H9 (cell line): Measurements from ENCODE around the gene CDH13. TPM values are rescaled to one million over a fixed set of nuclear protein-coding genes. Genes with fewer than 3 reads are reported as not detected.

ENCODE experiments used
- DNase-seq: peaks from one replicate; pipeline ENCODE4 v3.0.0-alpha.2; 2017
- H2AFZ ChIP-seq: one replicate; pipeline ENCODE4 v1.6.1; 2013; ENCODE audit warnings: mild to moderate bottlenecking, low read length, control low read depth, moderate library complexity
- H2AK5ac ChIP-seq: 2 replicates; pipeline ENCODE4 v1.6.1; 2013; ENCODE audit warnings: low read length, control low read depth, mixed read lengths; ENCODE audit not compliant: insufficient read length
- H2BK120ac ChIP-seq: one replicate; pipeline ENCODE4 v1.6.1; 2013; ENCODE audit warnings: low read depth, mild to moderate bottlenecking, low read length, control low read depth, inconsistent platforms; ENCODE audit not compliant: poor library complexity, severe bottlenecking
- H2BK12ac ChIP-seq: 2 replicates; pipeline ENCODE4 v1.6.1; 2013; ENCODE audit warnings: low read length, control low read depth, mixed read lengths, low read depth; ENCODE audit not compliant: insufficient read length
- H2BK15ac ChIP-seq: 2 replicates; pipeline ENCODE4 v1.6.1; 2013; ENCODE audit warnings: low read depth, low read length, control low read depth
- H2BK20ac ChIP-seq: one replicate; pipeline ENCODE4 v1.6.1; 2013; ENCODE audit warnings: low read depth, mild to moderate bottlenecking, low read length, control low read depth, inconsistent platforms; ENCODE audit not compliant: poor library complexity, severe bottlenecking
- H2BK5ac ChIP-seq: 2 replicates; pipeline ENCODE4 v1.6.1; 2013; ENCODE audit warnings: low read length, control low read depth, mixed read lengths; ENCODE audit not compliant: insufficient read length
- H3K14ac ChIP-seq: 2 replicates; pipeline ENCODE4 v1.6.1; 2013; ENCODE audit warnings: low read length, control low read depth; ENCODE audit not compliant: insufficient read depth
- H3K18ac ChIP-seq: 2 replicates; pipeline ENCODE4 v1.6.1; 2013; ENCODE audit warnings: low read depth, mild to moderate bottlenecking, mixed read lengths, low read length, control low read depth; ENCODE audit not compliant: insufficient read length
- H3K23ac ChIP-seq: 2 replicates; pipeline ENCODE4 v1.6.1; 2013; ENCODE audit warnings: low read length, control low read depth, mixed read lengths, low read depth; ENCODE audit not compliant: insufficient read length
- H3K23me2 ChIP-seq: 2 replicates; pipeline ENCODE4 v1.6.1; 2013; ENCODE audit warnings: low read depth, mild to moderate bottlenecking, mixed read lengths, low read length, control low read depth; ENCODE audit not compliant: insufficient read length, poor library complexity, severe bottlenecking
- H3K27ac ChIP-seq: 2 replicates; pipeline ENCODE4 v1.5.1; 2013; ENCODE audit warnings: low read length, control low read depth, mixed read lengths, low read depth; ENCODE audit not compliant: insufficient read length
- H3K27me3 ChIP-seq: 2 replicates; pipeline ENCODE4 v1.6.1; 2013; ENCODE audit warnings: low read length, control low read depth, inconsistent platforms; ENCODE audit not compliant: insufficient read depth
- H3K4ac ChIP-seq: 2 replicates; pipeline ENCODE4 v1.6.1; 2013; ENCODE audit warnings: low read depth, mild to moderate bottlenecking, control low read depth, inconsistent platforms, low read length, moderate library complexity
- H3K4me1 ChIP-seq: 2 replicates; pipeline ENCODE4 v1.6.1; 2013; ENCODE audit warnings: low read length, control low read depth, inconsistent platforms; ENCODE audit not compliant: insufficient read depth
- H3K4me2 ChIP-seq: 2 replicates; pipeline ENCODE4 v1.6.1; 2013; ENCODE audit warnings: low read length, control low read depth, mixed read lengths; ENCODE audit not compliant: insufficient read length, insufficient read depth
- H3K56ac ChIP-seq: 2 replicates; pipeline ENCODE4 v1.6.1; 2013; ENCODE audit warnings: low read depth, mild to moderate bottlenecking, mixed read lengths, low read length, control low read depth; ENCODE audit not compliant: insufficient read length
- H3K79me1 ChIP-seq: 2 replicates; pipeline ENCODE4 v1.6.1; 2013; ENCODE audit warnings: low read depth, mild to moderate bottlenecking, moderate library complexity, low read length, control low read depth, inconsistent platforms; ENCODE audit not compliant: insufficient read depth, poor library complexity, severe bottlenecking
- H3K79me2 ChIP-seq: 2 replicates; pipeline ENCODE4 v1.6.1; 2013; ENCODE audit warnings: low read length, control low read depth, inconsistent platforms; ENCODE audit not compliant: insufficient read depth
- H3K9ac ChIP-seq: 2 replicates; pipeline ENCODE4 v1.6.1; 2013; ENCODE audit warnings: low read length, control low read depth, mixed read lengths; ENCODE audit not compliant: insufficient read length; ENCODE audit errors: extremely low read depth
- H3K9me3 ChIP-seq: one replicate; pipeline ENCODE4 v1.6.1; 2013; ENCODE audit warnings: low read depth, low read length, inconsistent platforms; ENCODE audit not compliant: control insufficient read depth
- H3T11ph ChIP-seq: one replicate; pipeline ENCODE4 v1.6.1; 2013; ENCODE audit warnings: mild to moderate bottlenecking, low read length, control low read depth, inconsistent platforms
- H4K20me1 ChIP-seq: one replicate; pipeline ENCODE4 v1.6.1; 2013; ENCODE audit not compliant: control insufficient read depth, insufficient read length, insufficient read depth
- H4K5ac ChIP-seq: 2 replicates; pipeline ENCODE4 v1.6.1; 2013; ENCODE audit warnings: low read depth, mild to moderate bottlenecking, mixed read lengths, low read length, control low read depth; ENCODE audit not compliant: insufficient read length
- H4K8ac ChIP-seq: replicated peaks from 2 replicates; pipeline ENCODE4 v1.6.1; 2013; ENCODE audit warnings: low read length, control low read depth, mixed read lengths, low read depth; ENCODE audit not compliant: insufficient read length
- H4K91ac ChIP-seq: 2 replicates; pipeline ENCODE4 v1.6.1; 2013; ENCODE audit warnings: low read depth, mild to moderate bottlenecking, moderate library complexity, mixed read lengths, low read length, control low read depth; ENCODE audit not compliant: insufficient read length
- H3K27ac Mint-ChIP-seq, 3 experiments: 2 replicates in 2 of 3; 3 replicates in 1 of 3; pipeline ENCODE4 v1.8.0; 2020 to 2021; ENCODE audit warnings: mixed read lengths in 3 of 3, mild to moderate bottlenecking in 1 of 3, moderate library complexity in 1 of 3
- H3K27me3 Mint-ChIP-seq: 2 replicates; pipeline ENCODE4 v1.8.0; 2021; ENCODE audit warnings: low read depth, mild to moderate bottlenecking, moderate library complexity, mixed read lengths
- H3K36me3 Mint-ChIP-seq, 3 experiments: 2 replicates in 2 of 3; 3 replicates in 1 of 3; pipeline ENCODE4 v1.8.0; 2020 to 2021; ENCODE audit warnings: low read depth in 3 of 3, mixed read lengths in 3 of 3; ENCODE audit not compliant: insufficient read depth in 1 of 3
- H3K4me1 Mint-ChIP-seq, 2 experiments: 2 replicates each; pipeline ENCODE4 v1.8.0; 2020; ENCODE audit warnings: mixed read lengths in 2 of 2
- H3K4me3 Mint-ChIP-seq, 2 experiments: 2 replicates in 1 of 2; 3 replicates in 1 of 2; pipeline ENCODE4 v1.8.0; 2020 to 2021; ENCODE audit warnings: mild to moderate bottlenecking in 2 of 2, mixed read lengths in 2 of 2, moderate library complexity in 1 of 2
- H3K9me3 Mint-ChIP-seq, 2 experiments: 2 replicates in 1 of 2; 3 replicates in 1 of 2; pipeline ENCODE4 v1.8.0; 2020; ENCODE audit warnings: mild to moderate bottlenecking in 2 of 2, mixed read lengths in 2 of 2, moderate library complexity in 1 of 2
- WGBS: extraction: QIAGEN DNeasy Blood & Tissue Kit; methylation state at CpG from one replicate; pipeline ENCODE4 v1.1.7; 2013; ENCODE audit warnings: missing lambda C conversion rate, low lambda C conversion rate, mixed read lengths; ENCODE audit not compliant: insufficient read length; ENCODE audit errors: extremely low coverage; 5-methylcytosine and 5-hydroxymethylcytosine counted together
- total RNA-seq: library from RNA; stranded (reverse); gene quantifications from 2 replicates; pipeline ENCODE4 v1.2.1, GENCODE V29; 2021
- TF ChIP-seq, protein P1 (sequence below): fragments of 200-600 bp; sonication (generic); conservative IDR thresholded peaks from 3 replicates; pipeline ENCODE4 v1.8.0; 2021; ENCODE audit warnings: antibody characterized with exemption, mild to moderate bottlenecking

Gene CDH13
- total RNA-seq, 1 experiment from 2014 or later: 1.5 TPM

- Histone ChIP-seq H2BK5ac (no peak overlapping the region), H3K79me1 (no peaks in the 10 kb centered on the region), H2BK12ac (no peak overlapping the region), H2BK20ac (no peak overlapping the region), H4K8ac (no peak overlapping the region), H2BK120ac (no peak overlapping the region), H3K23me2 (no peaks in the 10 kb centered on the region), H3K9ac (no peak overlapping the region), H3K56ac (no peak overlapping the region), H3K23ac (no peak overlapping the region), H2BK15ac (no peak overlapping the region), H3K4me1 (no peaks in the 10 kb centered on the region), H3K18ac (no peak overlapping the region), H2AK5ac (no peak overlapping the region), H4K20me1 (no peaks in the 10 kb centered on the region), H3K4ac (no peak overlapping the region), H4K91ac (no peak overlapping the region), H3K27me3 (no peaks in the 10 kb centered on the region), H4K5ac (no peak overlapping the region), H3K14ac (no peak overlapping the region), H3K27ac (no peak overlapping the region), H3K4me2 (no peak overlapping the region), H2AFZ (no peak overlapping the region), H3K79me2 (no peaks in the 10 kb centered on the region), H3T11ph (no peak overlapping the region), H3K9me3 (no peaks in the 10 kb centered on the region)
- Mint-ChIP-seq H3K27ac (peak overlapping the region in 1 of 3 experiments; percentile 9; a peak in 1 of 7 replicates), H3K4me3 (no peak overlapping the region), H3K9me3 (peaks cover 0 to 6% of the 10 kb centered on the region in 2 experiments; a peak in 1 of 5 replicates), H3K36me3 (0 out of 7 replicates have a peak, but pooled peaks cover 0 to 1% (median 0%) of the 10 kb centered on the region in 3 experiments), H3K27me3 (peaks cover 2% of the 10 kb centered on the region), H3K4me1 (peaks cover 12 to 14% of the 10 kb centered on the region in 2 experiments)
- DNase-seq: peak; percentile 79
- TF ChIP-seq, protein P1, sequence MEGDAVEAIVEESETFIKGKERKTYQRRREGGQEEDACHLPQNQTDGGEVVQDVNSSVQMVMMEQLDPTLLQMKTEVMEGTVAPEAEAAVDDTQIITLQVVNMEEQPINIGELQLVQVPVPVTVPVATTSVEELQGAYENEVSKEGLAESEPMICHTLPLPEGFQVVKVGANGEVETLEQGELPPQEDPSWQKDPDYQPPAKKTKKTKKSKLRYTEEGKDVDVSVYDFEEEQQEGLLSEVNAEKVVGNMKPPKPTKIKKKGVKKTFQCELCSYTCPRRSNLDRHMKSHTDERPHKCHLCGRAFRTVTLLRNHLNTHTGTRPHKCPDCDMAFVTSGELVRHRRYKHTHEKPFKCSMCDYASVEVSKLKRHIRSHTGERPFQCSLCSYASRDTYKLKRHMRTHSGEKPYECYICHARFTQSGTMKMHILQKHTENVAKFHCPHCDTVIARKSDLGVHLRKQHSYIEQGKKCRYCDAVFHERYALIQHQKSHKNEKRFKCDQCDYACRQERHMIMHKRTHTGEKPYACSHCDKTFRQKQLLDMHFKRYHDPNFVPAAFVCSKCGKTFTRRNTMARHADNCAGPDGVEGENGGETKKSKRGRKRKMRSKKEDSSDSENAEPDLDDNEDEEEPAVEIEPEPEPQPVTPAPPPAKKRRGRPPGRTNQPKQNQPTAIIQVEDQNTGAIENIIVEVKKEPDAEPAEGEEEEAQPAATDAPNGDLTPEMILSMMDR: no peak
- no CpG with 5 or more reads among the region's 6 CpGs for WGBS
Measured at GRCh38 chr16:83574388-83574787, 947.6 kb downstream of the CDH13 start.
